CD4-positive, alpha-beta memory T cell (primary cell): ENCODE data around the gene CBFA2T3. TPM values are rescaled to one million over a fixed set of nuclear protein-coding genes. Genes with fewer than 3 reads are reported as not detected.

ENCODE experiments used
- CTCF ChIA-PET: fragments of 350-600 bp; sonication (Branson Sonifier 250); formaldehyde crosslinking; loops from one replicate; lab custom pipeline; 2021; ENCODE audit warnings: inconsistent platforms; ENCODE audit not compliant: partially characterized antibody; lab: Charles Lee
- POLR2A ChIA-PET: fragments of 350-600 bp; sonication (Branson Sonifier 250); formaldehyde crosslinking; loops from one replicate; lab custom pipeline; 2021; ENCODE audit not compliant: partially characterized antibody; lab: Charles Lee
- DNase-seq, 5 donors: peaks; one replicate each; pipeline versions ENCODE4 v3.0.0 to v3.0.0-alpha.2; 2020 to 2022; ENCODE audit warnings: mixed read lengths in 1 of 5
- H3K27ac ChIP-seq: one replicate; pipeline ENCODE4 v1.7.0; 2013; ENCODE audit warnings: low read depth, low read length
- H3K27me3 ChIP-seq: 2 replicates; pipeline ENCODE4 v1.7.0; 2013; ENCODE audit warnings: mild to moderate bottlenecking, low read length, moderate library complexity; ENCODE audit not compliant: insufficient read depth
- H3K36me3 ChIP-seq: 2 replicates; pipeline ENCODE4 v1.7.0; 2013; ENCODE audit warnings: mild to moderate bottlenecking, low read length, moderate library complexity; ENCODE audit not compliant: insufficient read depth
- H3K4me1 ChIP-seq: 2 replicates; pipeline ENCODE4 v1.7.0; 2013; ENCODE audit warnings: mild to moderate bottlenecking, low read length, moderate library complexity; ENCODE audit not compliant: insufficient read depth
- H3K4me3 ChIP-seq, 2 donors: one replicate each; pipeline ENCODE4 v1.7.0; 2013; ENCODE audit warnings: low read length in 2 of 2, mild to moderate bottlenecking in 1 of 2
- H3K9me3 ChIP-seq, 2 donors: one replicate each; pipeline ENCODE4 v1.7.0; 2013; ENCODE audit warnings: low read length in 2 of 2, control low read depth in 1 of 2; ENCODE audit not compliant: control insufficient read depth in 1 of 2
- H3K27ac Mint-ChIP-seq, 7 donors: one replicate each; pipeline ENCODE4 v1.8.0; 2020 to 2021; ENCODE audit warnings: mixed read lengths in 7 of 7, mild to moderate bottlenecking in 6 of 7, inconsistent platforms in 3 of 7, moderate library complexity in 3 of 7
- H3K27me3 Mint-ChIP-seq, 2 donors: one replicate each; pipeline ENCODE4 v1.8.0; 2020 to 2021; ENCODE audit warnings: mixed read lengths in 2 of 2
- H3K36me3 Mint-ChIP-seq, 2 donors: one replicate each; pipeline ENCODE4 v1.8.0; 2020 to 2021; ENCODE audit warnings: mixed read lengths in 2 of 2, inconsistent platforms in 1 of 2, mild to moderate bottlenecking in 1 of 2
- H3K4me1 Mint-ChIP-seq, 4 donors: one replicate each; pipeline ENCODE4 v1.8.0; 2020 to 2021; ENCODE audit warnings: mixed read lengths in 4 of 4, mild to moderate bottlenecking in 1 of 4
- H3K4me3 Mint-ChIP-seq, 8 donors: one replicate each; pipeline ENCODE4 v1.8.0; 2020 to 2021; ENCODE audit warnings: mixed read lengths in 8 of 8, mild to moderate bottlenecking in 7 of 8, moderate library complexity in 6 of 8, inconsistent platforms in 3 of 8
- H3K9me3 Mint-ChIP-seq, 8 donors: one replicate each; pipeline ENCODE4 v1.8.0; 2020 to 2021; ENCODE audit warnings: mixed read lengths in 8 of 8, mild to moderate bottlenecking in 5 of 8, inconsistent platforms in 3 of 8, moderate library complexity in 1 of 8
- intact Hi-C: fragments of 100-400 bp; cut with micrococcal nuclease; formaldehyde crosslinking; loops from one replicate; pipeline ENCODE4 v1.15.1; 2023
- polyA plus RNA-seq, 2 donors: library from polyadenylated mRNA; unstranded; fragments of 300-500 nt; fragmentation: Illumina TruSeq; gene quantifications; one replicate each; pipeline ENCODE4 v1.2.3, GENCODE V29; 2021
- total RNA-seq, 2 experiments: library from RNA; stranded (reverse); gene quantifications; one replicate each; pipeline ENCODE4 v1.2.3, GENCODE V29; 2021

CBFA2T3 gene
- under 1 TPM in 1 of 2 experiments, not detected in 1; 0.11 TPM for total RNA-seq
- polyA plus RNA-seq = under 1 TPM in 1 of 2 donors, not detected in 1; 0.14 TPM

DNA sequence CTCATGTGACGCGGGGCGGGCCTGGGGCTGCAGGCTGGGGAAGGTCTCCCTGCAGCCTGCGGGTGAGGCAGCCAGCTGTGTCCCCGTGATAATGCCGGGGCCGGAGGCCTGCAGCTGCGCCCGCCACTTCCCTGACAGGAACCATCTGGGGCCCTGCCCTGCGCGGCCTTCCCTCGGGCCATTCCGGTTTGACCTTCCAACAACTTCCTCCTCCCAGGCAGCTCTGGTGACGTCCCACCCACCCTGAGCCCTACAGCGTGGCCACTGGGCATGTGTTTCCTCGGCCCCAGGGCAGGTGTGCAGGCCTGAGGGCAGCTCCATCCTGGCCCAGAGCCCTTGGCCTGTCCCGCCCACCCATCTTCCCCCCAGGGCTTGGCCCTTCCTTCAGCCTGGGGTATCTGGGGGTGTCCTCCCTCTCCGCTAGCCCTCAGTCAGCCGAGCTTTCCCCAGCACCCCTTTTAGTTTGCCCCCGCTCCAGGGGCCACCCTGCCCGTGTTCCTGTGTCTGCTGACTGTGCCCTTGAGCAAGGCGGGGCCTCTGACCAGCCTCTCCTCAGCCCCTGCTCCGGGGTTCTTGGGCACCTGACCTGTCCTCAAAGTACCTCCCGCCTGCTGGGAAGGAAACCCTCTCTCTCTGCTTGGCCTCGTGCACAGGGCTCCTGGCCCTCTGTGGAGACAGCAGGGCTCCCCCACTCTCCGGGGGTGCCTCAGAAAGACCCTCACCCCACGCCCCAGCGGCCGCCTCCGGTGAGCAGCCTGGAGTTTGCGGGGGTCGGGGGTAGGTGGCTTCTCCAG, at the start of gene CBFA2T3:
Gene CBFA2T3, minus strand, starts transcription at position 190 of the 794 bp plus-strand sequence. CDS start 400 bp downstream, outside the sequence.
- H3K27ac Mint-ChIP-seq = peak within 1 kb of the TSS in 1 of 7 donors; percentile 22
- peaks cover 0 to 5% (median 3%) of the 10 kb centered on the region in 4 donors for H3K4me1 Mint-ChIP-seq
- Histone ChIP-seq H3K27me3 (peaks cover 16% of the 10 kb centered on the region), H3K4me1 (no peaks in the 10 kb centered on the region), H3K36me3 (no peaks in the 10 kb centered on the region), H3K9me3 (no peaks in the 10 kb centered on the region), H3K4me3 (no peak within 1 kb of the TSS), H3K27ac (no peak within 1 kb of the TSS)
- peaks cover 15 to 21% of the 10 kb centered on the region in 2 donors for H3K27me3 Mint-ChIP-seq
- intact Hi-C loops = no loop called here
- no peaks in the 10 kb centered on the region for H3K9me3 Mint-ChIP-seq
- H3K36me3 Mint-ChIP-seq = no peaks in the 10 kb centered on the region
- no peak within 1 kb of the TSS for H3K4me3 Mint-ChIP-seq
- ChIA-PET POLR2A (no interaction called here), CTCF (no interaction called here)
- DNase-seq = no peak

DNA sequence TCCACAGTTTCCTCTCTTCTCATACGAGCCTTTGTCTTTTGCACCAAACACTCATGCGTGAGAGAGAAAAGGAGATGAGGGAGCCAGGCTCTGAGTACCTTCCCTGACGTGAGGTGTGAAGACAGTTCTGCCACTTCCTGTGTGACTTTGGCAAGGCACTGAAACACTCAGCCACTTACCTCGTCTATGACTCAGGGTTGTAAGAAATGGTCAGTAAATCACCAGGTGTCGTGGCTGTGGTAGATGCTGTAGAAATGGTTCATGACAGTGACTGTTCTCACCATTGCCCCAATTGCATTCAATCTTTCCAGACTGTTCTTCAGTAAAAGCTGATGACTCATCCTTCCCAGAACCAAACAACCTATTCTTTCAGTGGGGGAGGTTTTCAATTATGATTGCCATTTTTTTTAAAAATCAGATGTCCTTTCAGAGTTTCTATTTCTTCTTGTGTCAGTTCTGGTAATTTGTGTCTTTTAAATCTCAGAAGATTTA, 49.2 kb upstream of the CBFA2T3 start:
- Mint-ChIP-seq H3K27ac (peak overlapping the region in 6 of 7 donors; percentile 10 to 65 (median 42)), H3K4me1 (peaks cover 8 to 18% (median 13%) of the 10 kb centered on the region in 4 donors), H3K36me3 (peaks cover 2 to 3% of the 10 kb centered on the region in 2 donors), H3K4me3 (peak overlapping the region in 3 of 8 donors; percentile 12 to 39 (median 22)), H3K27me3 (peaks cover 4 to 5% of the 10 kb centered on the region in 2 donors), H3K9me3 (peaks cover 5 to 20% (median 14%) of the 10 kb centered on the region in 8 donors)
- peak; percentile 41 to 75 (median 42) for DNase-seq
- ChIA-PET CTCF (no interaction called here), POLR2A (interaction anchor here (1.0 kb wide), 1 partner anchor 67 kb away, joined by 3 read pairs; the partner anchor contains the start of gene ACSF3)
- Histone ChIP-seq H3K4me1 (peaks cover 13% of the 10 kb centered on the region), H3K27ac (no peak overlapping the region), H3K27me3 (no peaks in the 10 kb centered on the region), H3K36me3 (no peaks in the 10 kb centered on the region), H3K4me3 (no peak overlapping the region), H3K9me3 (no peaks in the 10 kb centered on the region)
- intact Hi-C loops = no loop called here

DNA sequence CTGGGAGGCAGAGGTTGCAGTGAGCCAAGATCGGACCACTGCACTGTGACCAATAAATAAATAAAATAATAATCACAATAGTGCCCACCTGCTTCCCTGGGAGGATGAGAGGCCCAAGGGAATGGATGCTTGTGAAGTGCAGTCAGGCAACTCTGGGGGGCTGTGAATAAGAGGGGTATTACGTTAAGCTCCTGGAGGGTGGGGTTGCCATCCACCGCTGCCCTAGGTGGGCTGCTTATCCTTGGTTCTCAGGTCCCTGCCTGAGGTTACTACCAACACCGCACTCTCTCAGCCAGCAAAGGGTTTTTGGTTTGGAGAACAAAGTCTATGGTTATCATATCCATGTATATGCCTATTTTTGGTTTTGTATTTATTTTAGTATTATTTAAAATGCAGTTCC, 48.6 kb upstream of the CBFA2T3 start:
- H3K36me3 Mint-ChIP-seq = peaks cover 2 to 3% of the 10 kb centered on the region in 2 donors
- peaks cover 8 to 18% (median 11%) of the 10 kb centered on the region in 4 donors for H3K4me1 Mint-ChIP-seq
- Histone ChIP-seq H3K27ac (no peak overlapping the region), H3K36me3 (no peaks in the 10 kb centered on the region), H3K27me3 (no peaks in the 10 kb centered on the region), H3K4me3 (no peak overlapping the region), H3K4me1 (peaks cover 10% of the 10 kb centered on the region), H3K9me3 (no peaks in the 10 kb centered on the region)
- peaks cover 5 to 20% (median 14%) of the 10 kb centered on the region in 8 donors for H3K9me3 Mint-ChIP-seq
- H3K27me3 Mint-ChIP-seq = peaks cover 4 to 5% of the 10 kb centered on the region in 2 donors
- H3K4me3 Mint-ChIP-seq = no peak overlapping the region
- POLR2A ChIA-PET = no interaction called here
- CTCF ChIA-PET = no interaction called here
- DNase-seq = no peak
- intact Hi-C loops = no loop called here
- H3K27ac Mint-ChIP-seq = peak overlapping the region in 3 of 7 donors; percentile 33 to 65 (median 53)

DNA sequence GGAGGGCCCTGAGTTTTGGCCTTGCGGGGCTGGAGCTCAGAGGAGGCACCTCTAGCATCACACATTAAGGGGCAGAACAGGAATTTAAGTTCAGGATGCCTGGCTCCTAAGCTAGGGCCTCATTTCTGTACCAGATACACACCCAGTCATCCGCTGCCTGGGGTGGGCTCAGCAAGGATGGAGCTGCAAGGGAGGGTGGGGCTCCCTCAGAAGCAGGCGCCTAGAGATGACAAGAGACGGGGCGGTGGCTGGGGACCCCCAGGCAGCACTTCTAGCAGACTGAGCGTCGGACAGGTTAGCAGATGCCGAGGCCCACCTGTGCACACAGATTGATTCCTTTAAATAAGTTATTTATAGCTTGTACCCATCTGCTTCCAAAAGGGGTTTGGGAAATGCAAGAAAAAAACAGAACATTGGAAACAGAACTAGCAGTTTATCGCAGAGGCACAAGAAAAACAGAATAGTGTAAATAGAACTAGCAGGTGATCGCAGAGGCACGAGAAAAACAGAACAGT, 47.6 kb upstream of the CBFA2T3 start:
- Histone ChIP-seq H3K9me3 (no peaks in the 10 kb centered on the region), H3K36me3 (no peaks in the 10 kb centered on the region), H3K27me3 (no peaks in the 10 kb centered on the region), H3K4me1 (peaks cover 10% of the 10 kb centered on the region), H3K27ac (no peak overlapping the region), H3K4me3 (no peak overlapping the region)
- peak overlapping the region in 1 of 7 donors; percentile 69 for H3K27ac Mint-ChIP-seq
- POLR2A ChIA-PET = no interaction called here
- DNase-seq = no peak
- peaks cover 5 to 20% (median 14%) of the 10 kb centered on the region in 8 donors for H3K9me3 Mint-ChIP-seq
- intact Hi-C loops = no loop called here
- H3K27me3 Mint-ChIP-seq = peaks cover 5 to 6% of the 10 kb centered on the region in 2 donors
- H3K4me1 Mint-ChIP-seq = peaks cover 8 to 18% (median 11%) of the 10 kb centered on the region in 4 donors
- peak overlapping the region in 1 of 8 donors; percentile 10 for H3K4me3 Mint-ChIP-seq
- H3K36me3 Mint-ChIP-seq = peaks cover 2 to 3% of the 10 kb centered on the region in 2 donors
- CTCF ChIA-PET = no interaction called here

DNA sequence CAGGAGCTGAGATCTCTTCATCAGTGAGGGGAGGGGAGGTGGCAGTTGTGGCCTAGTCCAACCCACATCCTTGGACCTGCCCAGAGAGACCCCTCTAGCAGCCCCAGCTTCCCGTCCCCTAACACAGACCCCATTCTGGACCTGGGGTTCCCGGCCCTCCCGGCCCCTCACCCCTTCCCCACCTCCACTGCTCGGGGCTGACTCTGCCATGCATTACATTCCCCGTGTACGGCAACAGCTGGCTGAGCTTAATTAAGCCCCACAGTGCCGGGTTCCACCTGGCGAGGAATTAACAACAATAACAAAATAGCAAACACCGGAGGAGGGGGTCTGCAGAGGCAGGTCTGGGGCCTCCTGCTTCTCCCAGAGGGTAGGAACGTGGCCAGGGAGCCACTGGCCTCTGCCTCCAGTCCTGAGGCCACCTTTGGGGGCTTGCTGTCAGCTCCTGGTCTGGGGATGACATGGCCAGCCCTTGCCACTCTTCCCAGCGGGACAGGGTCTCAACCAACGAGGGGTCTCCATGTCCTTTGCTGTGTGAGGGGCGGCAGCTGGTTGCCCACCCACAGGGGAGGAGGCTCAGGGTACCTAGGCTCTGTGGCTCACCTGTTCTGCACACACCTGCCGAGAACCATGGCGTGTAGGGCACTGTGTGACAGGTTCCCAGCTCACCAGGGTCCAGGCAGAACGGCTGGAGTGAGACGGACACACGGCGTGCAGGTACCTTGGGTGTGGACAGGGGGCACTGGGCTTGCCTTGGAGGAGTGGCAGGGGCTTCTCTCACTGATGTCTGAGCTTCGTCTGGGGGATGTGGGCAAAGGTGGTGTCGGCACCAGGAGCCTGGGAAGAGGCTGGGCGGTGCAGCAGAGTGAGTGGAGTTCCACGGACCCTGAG, 46.9 kb upstream of the CBFA2T3 start:
- intact Hi-C loops = no loop called here
- Mint-ChIP-seq H3K4me3 (no peak overlapping the region), H3K9me3 (peaks cover 5 to 20% (median 14%) of the 10 kb centered on the region in 8 donors), H3K27ac (peak overlapping the region in 1 of 7 donors; percentile 69), H3K4me1 (peaks cover 8 to 18% (median 11%) of the 10 kb centered on the region in 4 donors), H3K36me3 (peaks cover 2 to 3% of the 10 kb centered on the region in 2 donors), H3K27me3 (peaks cover 5 to 6% of the 10 kb centered on the region in 2 donors)
- Histone ChIP-seq H3K4me3 (no peak overlapping the region), H3K27me3 (no peaks in the 10 kb centered on the region), H3K9me3 (no peaks in the 10 kb centered on the region), H3K27ac (no peak overlapping the region), H3K36me3 (no peaks in the 10 kb centered on the region), H3K4me1 (peaks cover 10% of the 10 kb centered on the region)
- no peak for DNase-seq
- ChIA-PET POLR2A (no interaction called here), CTCF (no interaction called here)

DNA sequence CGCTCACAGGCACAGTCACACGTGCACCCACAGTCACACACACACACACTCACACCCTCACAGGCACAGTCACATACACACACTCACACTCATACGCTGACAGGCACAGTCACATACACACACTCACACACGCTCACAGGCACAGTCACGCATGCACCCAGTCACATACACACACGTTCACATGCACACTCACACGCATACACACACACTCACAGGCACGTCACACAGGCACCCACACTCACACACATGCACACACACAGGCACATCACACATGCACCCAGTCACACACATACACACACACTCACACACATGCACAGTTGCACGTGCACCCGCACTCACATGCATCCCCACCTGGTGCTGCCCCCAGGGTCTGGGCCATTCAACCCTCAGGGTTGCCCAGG, 46.1 kb upstream of the CBFA2T3 start:
- ChIA-PET POLR2A (no interaction called here), CTCF (no interaction called here)
- H3K9me3 ChIP-seq = no peaks in the 10 kb centered on the region
- no peak overlapping the region for H3K4me3 Mint-ChIP-seq
- peaks cover 10% of the 10 kb centered on the region for H3K4me1 ChIP-seq
- DNase-seq = no peak
- peak overlapping the region in 2 of 7 donors; percentile 13 to 36 for H3K27ac Mint-ChIP-seq
- H3K4me3 ChIP-seq = no peak overlapping the region
- H3K27ac ChIP-seq = no peak overlapping the region
- H3K36me3 Mint-ChIP-seq = peaks cover 2 to 3% of the 10 kb centered on the region in 2 donors
- H3K4me1 Mint-ChIP-seq = peaks cover 8 to 18% (median 11%) of the 10 kb centered on the region in 4 donors
- H3K9me3 Mint-ChIP-seq = peaks cover 5 to 20% (median 14%) of the 10 kb centered on the region in 8 donors
- H3K27me3 Mint-ChIP-seq = peaks cover 6 to 8% of the 10 kb centered on the region in 2 donors
- H3K36me3 ChIP-seq = no peaks in the 10 kb centered on the region
- H3K27me3 ChIP-seq = no peaks in the 10 kb centered on the region
- intact Hi-C loops = no loop called here
